Activated CD4-positive, alpha-beta T cell treated with anti-CD3 and anti-CD28 coated beads, Interleukin-2, amount 10 ng/mL, durations not matched to agents 7 days and 5 days (primary cell): ENCODE measurements around the gene CLDN19. TPM values are rescaled to one million over a fixed set of nuclear protein-coding genes. Genes with fewer than 3 reads are reported as not detected.
"Not testable (repeated sequence)": the region's sequence is repeated elsewhere in the genome, so short reads cannot be mapped to it uniquely, and the experiment has no call there.

Source experiments
- CTCF ChIA-PET: fragments of 350-600 bp; sonication (Branson Sonifier 250); formaldehyde crosslinking; loops from one replicate; lab custom pipeline; 2021; ENCODE audit warnings: antibody characterized with exemption; lab: Charles Lee
- POLR2A ChIA-PET: fragments of 350-600 bp; sonication (Branson Sonifier 250); formaldehyde crosslinking; loops from one replicate; lab custom pipeline; 2021; ENCODE audit warnings: antibody characterized with exemption; lab: Charles Lee
- DNase-seq: peaks from one replicate; pipeline ENCODE4 v3.0.0-alpha.2; 2020
- H3K27ac Mint-ChIP-seq: one replicate; pipeline ENCODE4 v1.8.0; 2021; ENCODE audit warnings: mild to moderate bottlenecking, moderate library complexity, mixed read lengths
- H3K27me3 Mint-ChIP-seq: one replicate; pipeline ENCODE4 v1.8.0; 2021; ENCODE audit warnings: mixed read lengths
- H3K36me3 Mint-ChIP-seq: one replicate; pipeline ENCODE4 v1.8.0; 2021; ENCODE audit warnings: low read depth, mixed read lengths
- H3K4me1 Mint-ChIP-seq: one replicate; pipeline ENCODE4 v1.8.0; 2021; ENCODE audit warnings: mixed read lengths
- H3K4me3 Mint-ChIP-seq: one replicate; pipeline ENCODE4 v1.8.0; 2021; ENCODE audit warnings: mild to moderate bottlenecking, moderate library complexity, mixed read lengths
- H3K9me3 Mint-ChIP-seq: one replicate; pipeline ENCODE4 v1.8.0; 2021; ENCODE audit warnings: mixed read lengths
- total RNA-seq, 2 experiments: library from RNA; stranded (reverse); gene quantifications; one replicate each; pipeline ENCODE4 v1.2.3, GENCODE V29; 2021

CLDN19 gene
- total RNA-seq, 2 experiments from 2014 or later, result not detected

DNA sequence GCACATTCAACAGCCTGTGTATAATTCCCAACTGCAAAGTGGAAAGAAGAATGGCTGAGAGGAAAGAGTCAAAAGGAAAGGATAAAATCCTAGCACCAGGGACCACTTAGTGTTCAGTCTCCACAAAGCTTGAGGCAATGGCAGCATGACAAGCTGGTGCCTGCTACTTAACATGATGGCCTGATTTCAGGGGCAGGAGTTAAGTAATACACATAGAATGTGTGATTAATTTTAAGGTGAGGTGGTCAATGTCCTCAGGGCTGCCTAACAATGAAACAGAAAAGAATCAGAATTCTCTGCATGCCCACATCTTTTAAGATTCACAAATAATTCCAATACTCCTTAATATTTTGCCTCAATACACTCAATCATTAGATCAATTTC is 17.8 kb upstream of the CLDN19 start:
- Mint-ChIP-seq H3K27ac (no peak overlapping the region), H3K36me3 (peaks cover 33% of the 10 kb centered on the region), H3K9me3 (no peaks in the 10 kb centered on the region), H3K4me3 (no peak overlapping the region), H3K27me3 (no peaks in the 10 kb centered on the region), H3K4me1 (peaks cover 5% of the 10 kb centered on the region)
- POLR2A ChIA-PET, result no interaction called here
- CTCF ChIA-PET, result interaction anchor here (2.2 kb wide), 1 partner anchor 9 kb away, joined by 10 read pairs; the partner anchor contains the start of genes C1orf50 and P3H1
- no peak for DNase-seq

DNA sequence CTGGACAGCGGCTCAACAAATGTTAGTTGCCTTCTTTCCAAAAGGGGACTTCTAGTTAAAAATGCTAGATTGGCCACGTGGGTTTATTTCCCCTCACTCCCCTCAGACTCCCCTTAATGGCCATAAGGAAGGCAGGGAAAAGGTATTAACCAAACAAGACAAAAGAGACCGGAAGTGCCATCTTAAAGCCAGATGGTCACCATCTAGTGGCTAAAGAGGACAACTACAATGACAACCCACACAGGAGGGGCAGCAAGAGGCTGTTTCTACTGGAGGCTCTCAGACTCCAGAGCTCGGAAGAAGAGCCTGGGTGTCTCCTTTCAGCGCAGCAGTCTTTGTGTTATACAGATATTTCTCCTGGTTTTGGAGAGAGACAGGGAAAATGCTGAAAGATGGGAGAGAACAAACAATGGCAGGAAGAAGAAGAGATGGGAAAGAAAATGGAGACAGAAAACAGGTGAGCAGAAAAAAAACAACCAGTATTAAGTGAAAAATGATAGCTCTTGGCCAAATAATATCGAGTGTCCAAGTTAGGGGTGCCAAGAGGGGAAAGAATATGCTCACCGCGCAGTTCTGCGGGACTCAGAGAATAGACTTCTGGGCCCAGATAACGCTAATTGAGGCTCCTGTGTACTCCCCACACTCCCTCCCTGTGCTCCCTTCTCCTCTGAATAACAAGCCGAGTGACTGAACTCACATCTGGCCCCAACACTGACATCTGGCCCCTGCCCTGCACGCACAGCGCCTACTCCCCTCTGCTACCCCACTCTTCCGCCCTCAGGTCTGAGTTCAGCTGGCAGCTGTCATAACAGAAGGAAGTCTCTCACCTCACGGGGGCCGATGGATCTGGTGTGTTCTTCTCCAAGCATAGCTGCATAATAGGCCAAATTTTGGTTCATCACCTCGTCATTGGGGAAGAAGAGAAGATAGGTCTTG is 17.2 kb upstream of the CLDN19 start:
- CTCF ChIA-PET, result interaction anchor here (1.3 to 2.2 kb wide), 2 partner anchors 9 to 114 kb away, joined by 3 to 10 read pairs; partner anchors contain the start of genes C1orf50 and P3H1
- Mint-ChIP-seq H3K4me3 (no peak overlapping the region), H3K27ac (no peak overlapping the region), H3K9me3 (no peaks in the 10 kb centered on the region), H3K36me3 (peaks cover 39% of the 10 kb centered on the region), H3K27me3 (no peaks in the 10 kb centered on the region), H3K4me1 (peaks cover 2% of the 10 kb centered on the region)
- DNase-seq, result peak; percentile 14
- POLR2A ChIA-PET, result no interaction called here

DNA sequence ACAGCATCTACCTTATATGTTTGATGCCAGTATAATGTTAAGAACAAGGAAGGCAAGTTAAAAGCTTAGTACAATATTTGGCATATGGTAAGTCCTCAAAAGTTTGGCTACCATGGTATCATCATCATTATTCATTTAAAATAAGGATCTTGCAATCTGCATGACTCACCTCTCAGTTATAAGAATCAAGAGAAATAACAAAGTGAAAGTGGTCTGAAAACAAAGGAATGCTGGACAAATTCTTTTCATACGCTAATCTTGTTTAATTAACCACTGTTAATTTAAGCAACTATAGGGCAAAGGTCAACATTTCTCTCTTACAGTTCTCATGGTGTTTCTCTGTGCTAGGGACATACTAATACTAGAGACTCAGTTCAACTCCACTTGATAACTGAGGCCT is 13.0 kb upstream of the CLDN19 start:
- Mint-ChIP-seq H3K36me3 (peaks cover 48% of the 10 kb centered on the region), H3K27ac (no peak overlapping the region), H3K4me3 (no peak overlapping the region), H3K4me1 (peaks cover 2% of the 10 kb centered on the region), H3K9me3 (no peaks in the 10 kb centered on the region), H3K27me3 (no peaks in the 10 kb centered on the region)
- CTCF ChIA-PET, result interaction anchor here (0.6 to 2.9 kb wide), 2 partner anchors 14 to 136 kb away, joined by 3 to 11 read pairs; partner anchors contain the start of genes C1orf50 and P3H1
- no peak for DNase-seq
- POLR2A ChIA-PET, result no interaction called here

DNA sequence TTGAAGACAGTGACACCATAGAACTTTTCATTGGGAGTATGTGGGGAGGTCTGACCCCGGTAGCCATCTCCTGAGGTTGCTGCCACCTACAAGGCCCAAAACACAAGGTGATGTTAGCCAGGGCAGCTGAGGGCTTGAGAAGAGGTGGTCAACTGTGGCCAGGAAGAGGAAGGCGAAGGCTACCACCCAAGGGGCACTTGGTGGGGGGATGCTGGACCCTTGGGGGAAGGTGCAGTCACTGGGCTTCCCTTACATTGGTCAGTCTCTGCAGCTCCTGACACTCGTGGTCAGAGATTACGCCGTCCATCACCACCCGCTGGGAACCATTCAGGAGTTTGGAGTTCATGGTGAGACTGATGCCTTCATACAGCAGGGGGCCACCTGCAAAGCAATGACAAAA is 12.2 kb upstream of the CLDN19 start:
- no peak overlapping the region for H3K27ac Mint-ChIP-seq
- no peak for DNase-seq
- POLR2A ChIA-PET, result no interaction called here
- no peaks in the 10 kb centered on the region for H3K9me3 Mint-ChIP-seq
- no peak overlapping the region for H3K4me3 Mint-ChIP-seq
- H3K27me3 Mint-ChIP-seq, result no peaks in the 10 kb centered on the region
- peaks cover 2% of the 10 kb centered on the region for H3K4me1 Mint-ChIP-seq
- H3K36me3 Mint-ChIP-seq, result peaks cover 50% of the 10 kb centered on the region
- CTCF ChIA-PET, result interaction anchor here (1.0 kb wide), 1 partner anchor 14 kb away, joined by 4 read pairs; no protein-coding TSS in a partner anchor

DNA sequence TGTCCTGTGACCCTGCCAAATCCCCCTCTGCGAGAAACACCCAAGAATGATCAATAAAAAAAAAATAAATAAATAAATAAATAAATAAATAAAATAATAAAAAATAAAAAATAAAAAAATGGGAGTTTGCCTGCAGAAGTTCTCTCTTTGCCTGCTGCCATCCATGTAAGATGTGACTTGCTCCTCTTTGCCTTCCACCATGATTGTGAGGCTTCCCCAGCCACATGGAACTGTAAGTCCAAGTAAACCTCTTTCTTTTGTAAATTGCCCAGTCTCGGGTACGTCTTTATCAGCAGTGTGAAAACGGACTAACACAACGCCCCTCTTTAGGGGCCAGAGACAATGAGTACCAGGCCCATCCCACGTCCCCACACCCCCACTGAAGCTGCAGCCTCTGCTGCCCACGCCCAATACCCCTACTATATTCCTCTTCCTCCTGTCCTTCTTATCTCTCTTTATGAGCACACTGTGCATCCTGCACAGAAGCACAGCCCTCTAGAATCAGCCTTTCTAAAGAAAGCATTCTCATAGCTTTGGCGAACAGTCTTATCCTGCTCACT is 11.6 kb upstream of the CLDN19 start:
- H3K27me3 Mint-ChIP-seq, H3K9me3 Mint-ChIP-seq, H3K27ac Mint-ChIP-seq, DNase-seq, POLR2A ChIA-PET, H3K4me1 Mint-ChIP-seq, H3K4me3 Mint-ChIP-seq: not testable (repeated sequence)
- CTCF ChIA-PET, result interaction anchor here (1.0 kb wide), 1 partner anchor 14 kb away, joined by 4 read pairs; no protein-coding TSS in a partner anchor
- H3K36me3 Mint-ChIP-seq, result peaks cover 45% of the 10 kb centered on the region

DNA sequence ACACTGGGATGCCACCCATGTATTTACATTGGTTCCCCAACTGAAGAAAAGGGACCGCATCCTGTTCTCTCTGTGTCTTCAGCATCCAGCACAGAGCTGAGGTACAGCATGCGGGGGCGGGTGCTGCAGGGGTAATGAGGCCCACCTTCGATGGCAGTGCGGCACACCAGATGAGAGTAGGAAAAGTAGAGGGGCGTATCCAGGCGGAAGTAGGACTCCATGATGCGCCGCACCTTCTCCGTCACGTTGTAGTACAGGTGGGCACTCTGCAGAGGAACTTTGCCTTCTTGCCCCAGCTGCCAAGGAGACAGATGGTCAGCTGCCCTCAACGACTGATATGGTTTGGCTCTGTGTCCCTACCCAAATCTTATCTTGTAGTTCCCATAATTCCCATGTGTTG is 10.0 kb upstream of the CLDN19 start:
- no peak overlapping the region for H3K27ac Mint-ChIP-seq
- ChIA-PET POLR2A (interaction anchor here (0.6 kb wide), 1 partner anchor 17 kb away, joined by 3 read pairs; no protein-coding TSS in a partner anchor), CTCF (interaction anchor here (1.4 kb wide), 1 partner anchor 17 kb away, joined by 8 read pairs; the partner anchor contains the start of genes C1orf50 and P3H1)
- peaks cover 44% of the 10 kb centered on the region for H3K36me3 Mint-ChIP-seq
- no peak overlapping the region for H3K4me3 Mint-ChIP-seq
- H3K27me3 Mint-ChIP-seq, result no peaks in the 10 kb centered on the region
- DNase-seq, result no peak
- no peaks in the 10 kb centered on the region for H3K9me3 Mint-ChIP-seq
- H3K4me1 Mint-ChIP-seq, result no peaks in the 10 kb centered on the region

DNA sequence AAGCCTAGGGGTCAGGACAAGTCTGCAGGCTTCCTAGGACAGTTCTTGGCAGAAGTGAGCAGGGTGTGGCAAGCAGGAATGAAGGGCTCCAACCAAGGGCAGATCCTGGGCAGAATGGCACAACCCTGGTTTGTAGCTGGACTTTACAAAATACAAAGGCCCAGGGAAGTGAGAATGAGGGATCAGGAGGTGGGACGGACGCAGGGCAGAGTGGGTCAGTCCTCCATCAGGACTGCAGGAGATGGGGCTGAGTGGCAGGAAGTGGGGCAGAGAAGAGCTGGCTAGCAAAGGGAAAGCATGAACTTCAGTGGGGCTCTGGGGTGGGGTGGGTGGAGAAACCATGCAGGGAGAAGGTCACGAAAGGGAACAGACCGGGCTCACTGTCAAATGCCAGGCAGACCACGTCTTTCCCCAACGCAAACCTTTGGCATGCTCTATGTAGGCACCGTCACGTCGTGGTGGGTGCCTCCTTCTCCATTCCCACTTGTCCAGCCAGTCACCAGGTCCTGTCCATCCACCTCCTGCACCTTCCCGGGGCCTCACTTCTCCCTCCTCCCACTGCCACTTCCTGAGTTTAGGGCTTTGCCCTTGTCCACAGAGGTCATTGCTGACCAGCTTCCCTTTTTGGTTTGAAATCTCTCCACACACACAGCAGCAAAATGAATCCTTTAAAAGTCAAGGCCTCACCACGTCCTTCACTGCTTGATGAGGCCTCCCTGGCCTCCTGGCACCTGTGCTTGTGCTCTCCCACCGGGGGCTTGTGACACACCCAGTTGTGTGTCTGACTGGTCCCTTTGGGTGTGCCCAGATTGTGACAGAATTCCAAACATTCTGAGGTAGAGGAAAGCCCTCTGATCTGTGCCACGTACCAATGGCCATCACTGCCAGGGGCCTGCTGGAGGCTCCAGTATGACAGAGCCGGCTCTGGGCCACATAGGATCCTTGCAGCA is 8.7 kb upstream of the CLDN19 start:
- no peaks in the 10 kb centered on the region for H3K27me3 Mint-ChIP-seq
- H3K4me1 Mint-ChIP-seq, result no peaks in the 10 kb centered on the region
- H3K9me3 Mint-ChIP-seq, result no peaks in the 10 kb centered on the region
- no peak overlapping the region for H3K27ac Mint-ChIP-seq
- no peak for DNase-seq
- ChIA-PET CTCF (interaction anchor here (0.6 to 1.4 kb wide), 2 partner anchors 18 to 389 kb away, joined by 3 to 8 read pairs; partner anchors contain the start of genes C1orf50 and P3H1), POLR2A (no interaction called here)
- no peak overlapping the region for H3K4me3 Mint-ChIP-seq
- peaks cover 35% of the 10 kb centered on the region for H3K36me3 Mint-ChIP-seq

DNA sequence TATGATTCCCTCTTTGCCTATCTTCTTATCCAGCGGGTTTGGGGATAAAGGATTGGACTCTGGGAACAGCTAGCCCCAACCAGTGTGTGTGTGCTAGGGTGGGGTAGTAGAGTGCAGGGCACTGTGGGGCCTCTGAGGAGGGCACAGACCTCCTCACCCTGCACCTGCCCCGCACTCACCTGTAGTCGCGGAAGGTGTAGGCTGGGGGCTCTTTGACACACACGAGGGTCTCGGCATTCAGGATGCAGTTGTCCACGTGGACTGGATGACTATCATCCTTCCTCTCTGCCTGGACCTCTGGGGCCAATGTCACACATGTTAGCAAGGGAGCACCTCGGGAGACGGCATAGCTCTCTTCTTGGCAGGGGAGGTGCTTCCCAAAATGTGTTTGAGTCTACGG is 8.0 kb upstream of the CLDN19 start:
- Mint-ChIP-seq H3K4me1 (no peaks in the 10 kb centered on the region), H3K27me3 (no peaks in the 10 kb centered on the region), H3K4me3 (no peak overlapping the region), H3K9me3 (no peaks in the 10 kb centered on the region), H3K27ac (peak overlapping the region; percentile 7), H3K36me3 (peaks cover 35% of the 10 kb centered on the region)
- CTCF ChIA-PET, result interaction anchor here (0.6 kb wide), 1 partner anchor 389 kb away, joined by 3 read pairs; no protein-coding TSS in a partner anchor
- DNase-seq, result no peak
- POLR2A ChIA-PET, result no interaction called here

DNA sequence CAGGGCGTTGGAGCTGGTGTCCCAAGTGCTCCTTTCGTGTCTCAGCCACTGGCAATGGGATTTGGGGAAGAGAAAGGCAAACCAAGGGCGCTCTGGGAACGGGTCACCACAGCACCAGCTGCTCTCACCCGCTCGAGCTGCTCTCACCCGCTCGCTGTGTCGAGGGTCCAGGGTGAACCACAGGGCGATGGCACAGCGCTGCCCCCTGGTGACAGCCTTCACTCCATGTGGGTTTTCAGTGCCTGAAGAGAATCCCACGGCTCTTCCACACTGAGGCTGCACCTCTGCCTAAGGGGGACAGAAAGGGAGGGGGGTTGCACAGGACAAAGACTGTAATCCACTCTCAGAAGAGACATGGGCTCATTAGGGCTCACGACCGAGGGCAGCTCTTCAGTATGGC is 7.1 kb upstream of the CLDN19 start:
- Mint-ChIP-seq H3K27ac (no peak overlapping the region), H3K36me3 (peaks cover 27% of the 10 kb centered on the region), H3K27me3 (no peaks in the 10 kb centered on the region), H3K9me3 (no peaks in the 10 kb centered on the region), H3K4me1 (no peaks in the 10 kb centered on the region), H3K4me3 (no peak overlapping the region)
- DNase-seq, result peak; percentile 38
- POLR2A ChIA-PET, result no interaction called here
- CTCF ChIA-PET, result interaction anchor here (0.6 to 1.6 kb wide), 4 partner anchors 12 to 224 kb away, joined by 3 to 9 read pairs (median 4); no protein-coding TSS in a partner anchor

DNA sequence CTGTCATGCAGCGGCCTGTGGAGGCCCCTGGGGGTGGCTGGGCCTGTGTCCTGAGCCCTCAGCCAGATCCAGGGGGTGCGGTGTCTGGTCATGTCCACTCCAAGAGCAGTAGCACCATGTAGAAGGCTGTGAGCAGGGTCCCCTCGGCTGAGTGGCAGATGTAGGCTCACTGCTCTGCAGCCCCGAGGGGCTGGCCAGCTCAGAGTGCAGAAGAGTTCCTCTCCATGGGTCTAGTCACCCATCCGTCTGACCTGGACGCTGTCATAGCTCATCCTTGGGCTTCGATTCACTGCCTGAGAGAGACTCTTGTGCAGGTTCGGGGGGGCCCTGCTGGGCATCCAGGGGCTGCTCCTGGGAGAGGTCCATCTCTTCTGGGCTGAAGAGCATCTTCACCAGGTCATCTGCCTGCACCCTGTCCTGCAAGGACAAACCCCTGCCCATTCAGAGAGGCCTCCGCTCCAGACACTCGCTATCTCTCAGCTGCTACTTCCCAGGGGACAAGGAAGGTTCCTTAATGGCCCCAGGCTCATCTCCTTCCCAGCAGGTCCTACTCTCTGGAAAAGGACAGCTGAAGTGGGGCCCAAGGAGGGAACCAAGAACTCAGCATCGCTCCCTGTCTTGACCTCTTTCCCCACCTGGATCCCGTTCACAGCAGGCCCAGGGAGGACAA is 6.5 kb upstream of the CLDN19 start:
- H3K4me1 Mint-ChIP-seq, result no peaks in the 10 kb centered on the region
- H3K4me3 Mint-ChIP-seq, result no peak overlapping the region
- H3K36me3 Mint-ChIP-seq, result peaks cover 21% of the 10 kb centered on the region
- H3K9me3 Mint-ChIP-seq, result no peaks in the 10 kb centered on the region
- ChIA-PET POLR2A (no interaction called here), CTCF (interaction anchor here (0.6 to 1.6 kb wide), 4 partner anchors 13 to 225 kb away, joined by 3 to 9 read pairs (median 4); no protein-coding TSS in a partner anchor)
- H3K27ac Mint-ChIP-seq, result no peak overlapping the region
- no peak for DNase-seq
- no peaks in the 10 kb centered on the region for H3K27me3 Mint-ChIP-seq

DNA sequence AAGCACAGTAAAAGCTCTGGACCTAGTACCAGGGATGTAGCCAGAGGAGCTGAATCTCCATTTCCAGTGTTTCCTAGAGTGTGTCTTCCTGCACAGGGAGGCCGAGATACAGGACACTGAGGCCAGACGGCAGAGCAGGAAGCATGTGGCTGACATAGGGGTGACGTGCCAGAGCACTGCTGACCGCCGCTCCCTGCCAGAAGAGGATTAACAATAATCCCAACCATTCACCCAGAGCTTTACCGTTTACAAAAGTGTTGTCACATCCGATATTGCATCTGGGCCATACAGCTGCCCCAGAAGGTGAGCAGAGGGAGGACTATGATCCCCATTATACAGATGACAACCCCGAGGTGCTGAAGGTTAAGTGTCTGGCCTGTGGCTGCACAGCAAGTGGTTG is 5.8 kb upstream of the CLDN19 start:
- no peak overlapping the region for H3K27ac Mint-ChIP-seq
- H3K4me3 Mint-ChIP-seq, result no peak overlapping the region
- H3K27me3 Mint-ChIP-seq, result no peaks in the 10 kb centered on the region
- H3K36me3 Mint-ChIP-seq, result peaks cover 20% of the 10 kb centered on the region
- no peaks in the 10 kb centered on the region for H3K9me3 Mint-ChIP-seq
- POLR2A ChIA-PET, result no interaction called here
- no peaks in the 10 kb centered on the region for H3K4me1 Mint-ChIP-seq
- CTCF ChIA-PET, result interaction anchor here (0.6 to 1.6 kb wide), 3 partner anchors 12 to 211 kb away, joined by 3 to 9 read pairs (median 4); no protein-coding TSS in a partner anchor
- DNase-seq, result no peak

DNA sequence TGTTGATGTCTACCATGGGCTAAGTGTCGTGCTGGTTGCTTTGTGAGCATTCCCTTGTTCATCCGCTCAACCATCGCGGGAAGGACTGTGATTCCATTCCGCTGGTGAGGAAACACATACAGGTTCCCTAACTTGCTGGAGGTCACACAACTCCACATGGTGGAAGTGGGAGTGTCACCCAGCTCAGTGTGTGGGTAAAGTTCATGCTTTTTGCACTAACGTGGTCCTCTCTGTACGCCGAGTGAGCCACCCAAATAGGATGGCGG is 4.0 kb upstream of the CLDN19 start:
- no peaks in the 10 kb centered on the region for H3K27me3 Mint-ChIP-seq
- H3K27ac Mint-ChIP-seq, result no peak overlapping the region
- peaks cover 11% of the 10 kb centered on the region for H3K36me3 Mint-ChIP-seq
- no peak overlapping the region for H3K4me3 Mint-ChIP-seq
- ChIA-PET CTCF (no interaction called here), POLR2A (no interaction called here)
- DNase-seq, result no peak
- no peaks in the 10 kb centered on the region for H3K9me3 Mint-ChIP-seq
- H3K4me1 Mint-ChIP-seq, result no peaks in the 10 kb centered on the region
